ENCODE data around the gene BBS9. TPM values are rescaled to one million over a fixed set of nuclear protein-coding genes. Genes with fewer than 3 reads are reported as not detected.

The BBS9 gene
- total RNA-seq, 4 donors from 2014 or later, result 11.2 to 34.5 (median 20.4) TPM

DNA sequence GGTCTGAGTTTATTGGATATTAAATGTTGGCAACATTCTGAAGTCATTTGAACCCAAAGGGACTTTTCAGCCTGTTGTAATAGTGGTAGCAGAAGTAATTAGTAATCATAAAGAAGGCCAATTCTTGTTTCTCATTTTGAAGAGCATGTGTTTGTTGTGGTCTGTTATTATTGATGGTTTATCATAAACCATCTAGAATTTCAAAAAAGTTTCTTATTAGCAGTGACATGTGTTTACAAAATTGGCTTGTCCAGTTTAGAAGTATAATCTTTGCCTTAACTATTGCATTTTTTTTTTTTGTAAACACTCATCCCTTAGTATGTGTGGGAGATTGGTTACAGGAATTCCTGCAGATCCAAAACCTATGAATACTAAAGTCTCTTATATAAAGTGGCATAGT lies 177.8 kb downstream of the BBS9 start:
- Histone ChIP-seq H3K36me3 (peaks cover 0 to 12% of the 10 kb centered on the region in 2 donors), H3K27me3 (no peaks in the 10 kb centered on the region), H3K27ac (no peak overlapping the region), H3K9me3 (no peaks in the 10 kb centered on the region), H3K4me3 (no peak overlapping the region), H3K4me1 (no peaks in the 10 kb centered on the region)
- ATAC-seq, result no peak
- TF ChIP-seq POLR2A (IDR thresholded peaks at IDR 0.05) (no peak), EP300 (IDR thresholded peaks at IDR 0.05) (no peak), POLR2AphosphoS5 (IDR thresholded peaks at IDR 0.05) (no peak)
- TF ChIP-seq, protein P1, sequence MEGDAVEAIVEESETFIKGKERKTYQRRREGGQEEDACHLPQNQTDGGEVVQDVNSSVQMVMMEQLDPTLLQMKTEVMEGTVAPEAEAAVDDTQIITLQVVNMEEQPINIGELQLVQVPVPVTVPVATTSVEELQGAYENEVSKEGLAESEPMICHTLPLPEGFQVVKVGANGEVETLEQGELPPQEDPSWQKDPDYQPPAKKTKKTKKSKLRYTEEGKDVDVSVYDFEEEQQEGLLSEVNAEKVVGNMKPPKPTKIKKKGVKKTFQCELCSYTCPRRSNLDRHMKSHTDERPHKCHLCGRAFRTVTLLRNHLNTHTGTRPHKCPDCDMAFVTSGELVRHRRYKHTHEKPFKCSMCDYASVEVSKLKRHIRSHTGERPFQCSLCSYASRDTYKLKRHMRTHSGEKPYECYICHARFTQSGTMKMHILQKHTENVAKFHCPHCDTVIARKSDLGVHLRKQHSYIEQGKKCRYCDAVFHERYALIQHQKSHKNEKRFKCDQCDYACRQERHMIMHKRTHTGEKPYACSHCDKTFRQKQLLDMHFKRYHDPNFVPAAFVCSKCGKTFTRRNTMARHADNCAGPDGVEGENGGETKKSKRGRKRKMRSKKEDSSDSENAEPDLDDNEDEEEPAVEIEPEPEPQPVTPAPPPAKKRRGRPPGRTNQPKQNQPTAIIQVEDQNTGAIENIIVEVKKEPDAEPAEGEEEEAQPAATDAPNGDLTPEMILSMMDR (IDR thresholded peaks at IDR 0.05), result no peak

- no peak overlapping the region for H3K27ac ChIP-seq
- TF ChIP-seq EP300 (IDR thresholded peaks at IDR 0.05) (no peak), POLR2A (IDR thresholded peaks at IDR 0.05) (no peak), POLR2AphosphoS5 (IDR thresholded peaks at IDR 0.05) (no peak)
- TF ChIP-seq, protein P1 (IDR thresholded peaks at IDR 0.05), result no peak
- H3K27me3 ChIP-seq, result no peaks in the 10 kb centered on the region
- H3K9me3 ChIP-seq, result no peaks in the 10 kb centered on the region
- H3K36me3 ChIP-seq, result peaks cover 0 to 4% of the 10 kb centered on the region in 2 donors
- no peak overlapping the region for H3K4me3 ChIP-seq
- no peak for ATAC-seq
- 89% methylated on average over 1 of the region's 1 CpG; no CpG with 5 or more reads in 1 of the 2 donors for WGBS, 2 donors (ENCODE audit: low coverage in 1 of 2)
- H3K4me1 ChIP-seq, result no peaks in the 10 kb centered on the region
These were observed 181.2 kb downstream of the BBS9 start for GRCh38 chr7:33310546-33310945.

DNA sequence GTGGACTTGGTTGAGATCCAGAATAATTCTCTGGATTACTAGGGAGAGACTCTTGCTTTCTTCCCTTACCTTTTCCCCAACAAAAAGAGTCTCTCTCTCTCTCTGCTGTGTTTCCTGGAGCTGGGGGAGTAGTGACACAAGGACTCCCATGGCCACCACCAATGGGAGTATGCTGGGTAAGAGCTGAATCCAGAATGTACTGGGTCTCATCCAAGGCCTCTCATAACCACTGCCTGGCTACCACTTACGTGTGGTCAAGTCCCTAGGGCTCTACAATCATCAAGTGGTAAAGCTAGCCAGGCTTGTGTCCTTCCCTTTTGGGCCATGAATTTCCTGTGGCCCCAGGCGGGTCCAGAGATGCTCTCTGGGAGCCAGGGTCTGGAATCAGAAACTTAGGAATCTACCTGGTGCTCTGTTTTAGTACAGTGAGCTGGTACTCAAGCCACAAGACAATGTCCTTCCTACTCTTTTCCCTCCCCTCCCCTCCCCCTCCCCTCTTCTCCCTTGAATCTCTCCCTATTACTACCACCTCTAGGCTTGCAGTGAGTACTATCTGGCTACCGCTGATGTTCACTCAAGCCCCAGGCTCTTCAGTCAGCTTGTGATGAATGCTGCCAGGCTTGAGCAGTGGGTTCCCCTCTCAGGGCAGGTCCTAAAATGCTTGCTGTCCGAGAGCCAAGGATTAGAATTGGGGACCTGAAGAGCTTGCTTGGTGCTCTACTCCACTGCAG lies 196.6 kb downstream of the BBS9 start:
- TF ChIP-seq POLR2A (IDR thresholded peaks at IDR 0.05) (no peak), EP300 (IDR thresholded peaks at IDR 0.05) (no peak), POLR2AphosphoS5 (IDR thresholded peaks at IDR 0.05) (no peak)
- TF ChIP-seq, protein P1 (IDR thresholded peaks at IDR 0.05), result no peak
- H3K4me1 ChIP-seq, result no peaks in the 10 kb centered on the region
- H3K4me3 ChIP-seq, result no peak overlapping the region
- 100% methylated on average over 1 to 2 of the region's 4 CpGs for WGBS, 2 donors (ENCODE audit: low coverage in 1 of 2)
- peaks cover 0 to 3% of the 10 kb centered on the region in 2 donors for H3K36me3 ChIP-seq
- H3K27me3 ChIP-seq, result no peaks in the 10 kb centered on the region
- H3K9me3 ChIP-seq, result no peaks in the 10 kb centered on the region
- no peak for ATAC-seq
- H3K27ac ChIP-seq, result no peak overlapping the region

DNA sequence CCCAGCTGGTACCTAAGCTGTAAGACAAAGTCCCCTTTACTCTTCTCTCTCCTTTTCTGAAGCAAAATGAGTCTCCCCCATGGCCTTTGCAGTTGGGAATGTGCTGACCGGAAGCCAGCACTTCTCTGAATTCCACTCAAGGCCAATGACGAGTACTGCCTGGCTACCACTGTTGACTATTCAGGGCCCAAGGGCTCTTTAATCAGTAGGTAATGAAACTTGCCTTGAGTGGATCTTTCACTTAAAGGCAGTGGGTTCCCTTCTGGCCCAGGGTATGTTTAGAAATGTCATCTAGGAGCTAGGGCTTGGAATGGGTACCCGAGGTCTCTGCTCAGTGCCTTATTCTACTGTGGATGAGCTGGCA lies 197.1 kb downstream of the BBS9 start:
- H3K4me3 ChIP-seq, result no peak overlapping the region
- H3K36me3 ChIP-seq, result peaks cover 0 to 3% of the 10 kb centered on the region in 2 donors
- H3K27me3 ChIP-seq, result no peaks in the 10 kb centered on the region
- WGBS, 2 donors (ENCODE audit: low coverage in 1 of 2), result 100% methylated on average over 1 of the region's 3 CpGs
- TF ChIP-seq, protein P1 (IDR thresholded peaks at IDR 0.05), result no peak
- TF ChIP-seq POLR2A (IDR thresholded peaks at IDR 0.05), result no peak
- TF ChIP-seq POLR2AphosphoS5 (IDR thresholded peaks at IDR 0.05), result no peak
- TF ChIP-seq EP300 (IDR thresholded peaks at IDR 0.05), result no peak
- no peaks in the 10 kb centered on the region for H3K9me3 ChIP-seq
- ATAC-seq, result no peak
- H3K27ac ChIP-seq, result no peak overlapping the region
- no peaks in the 10 kb centered on the region for H3K4me1 ChIP-seq

GRCh38 chr7:33327427-33327826 lies 198.1 kb downstream of the BBS9 start:
- Histone ChIP-seq H3K27ac (no peak overlapping the region), H3K9me3 (no peaks in the 10 kb centered on the region), H3K27me3 (no peaks in the 10 kb centered on the region), H3K4me1 (no peaks in the 10 kb centered on the region), H3K4me3 (no peak overlapping the region), H3K36me3 (peaks cover 0 to 3% of the 10 kb centered on the region in 2 donors)
- no peak for ATAC-seq
- 100% methylated on average over 1 of the region's 1 CpG; no CpG with 5 or more reads in 1 of the 2 donors for WGBS, 2 donors (ENCODE audit: low coverage in 1 of 2)
- TF ChIP-seq POLR2AphosphoS5 (IDR thresholded peaks at IDR 0.05), result no peak
- TF ChIP-seq POLR2A (IDR thresholded peaks at IDR 0.05), result no peak
- no peak for TF ChIP-seq EP300 (IDR thresholded peaks at IDR 0.05)
- TF ChIP-seq, protein P1 (IDR thresholded peaks at IDR 0.05), result no peak

Data from gastroesophageal sphincter (tissue), 4 donors.